Measurements from ENCODE around the gene PIK3R1.

- TF ChIP-seq EZH2 (IDR thresholded peaks at IDR 0.05; ENCODE audit: low read length, unreplicated experiment) (no peak), EZH2phosphoT487 (IDR thresholded peaks at IDR 0.05; ENCODE audit: borderline replicate concordance, low read length) (no peak)
These were observed 7.3 kb downstream of the PIK3R1 start for GRCh38 chr5:68222824-68223354.

Measured in PC-3 (cell line).